ENCODE results near the gene PRM3.
A peak's percentile ranks its signal among the peaks of the same experiment; 100 is the strongest.

Gene PRM3

DNA sequence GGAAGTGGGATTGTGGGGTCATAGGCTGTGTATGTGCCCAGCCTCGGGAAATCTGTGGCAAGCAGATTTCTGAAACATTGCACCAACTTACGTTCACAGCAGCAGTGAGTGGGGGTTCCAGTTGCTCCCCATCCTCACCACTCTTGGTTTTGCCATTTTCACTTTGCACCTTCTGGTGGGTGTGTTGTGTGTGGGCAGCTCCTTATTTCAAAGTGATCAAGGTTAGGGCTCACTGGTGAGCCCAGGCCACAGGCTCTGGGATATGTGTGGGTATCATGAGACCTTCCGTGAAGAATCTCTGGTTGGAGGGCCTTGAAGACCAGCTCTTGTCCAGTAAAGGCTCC, 37.2 kb upstream of the PRM3 start:
- Histone ChIP-seq H3K4me2 (peak overlapping the region; percentile 70), H3K4me1 (ENCODE audit: low read depth, poor library complexity, severe bottlenecking) (peaks cover 77% of the 10 kb centered on the region), H3K27me3 (ENCODE audit: insufficient read depth, low read depth) (no peaks in the 10 kb centered on the region), H3K27ac (peak overlapping the region; percentile 89), H3K79me2 (ENCODE audit: insufficient read depth, low read depth) (no peaks in the 10 kb centered on the region), H2AFZ (ENCODE audit: low read depth) (no peak overlapping the region), H3K36me3 (ENCODE audit: insufficient read depth) (no peaks in the 10 kb centered on the region), H3K9ac (peak overlapping the region; percentile 39; the same call in 1 of the 2 replicates), H4K20me1 (ENCODE audit: insufficient read depth) (no peaks in the 10 kb centered on the region), H3K4me3 (IDR thresholded peaks at IDR 0.05; ENCODE audit: insufficient read depth, low read depth, low read length) (no peak overlapping the region)
- TF ChIP-seq, protein P1, sequence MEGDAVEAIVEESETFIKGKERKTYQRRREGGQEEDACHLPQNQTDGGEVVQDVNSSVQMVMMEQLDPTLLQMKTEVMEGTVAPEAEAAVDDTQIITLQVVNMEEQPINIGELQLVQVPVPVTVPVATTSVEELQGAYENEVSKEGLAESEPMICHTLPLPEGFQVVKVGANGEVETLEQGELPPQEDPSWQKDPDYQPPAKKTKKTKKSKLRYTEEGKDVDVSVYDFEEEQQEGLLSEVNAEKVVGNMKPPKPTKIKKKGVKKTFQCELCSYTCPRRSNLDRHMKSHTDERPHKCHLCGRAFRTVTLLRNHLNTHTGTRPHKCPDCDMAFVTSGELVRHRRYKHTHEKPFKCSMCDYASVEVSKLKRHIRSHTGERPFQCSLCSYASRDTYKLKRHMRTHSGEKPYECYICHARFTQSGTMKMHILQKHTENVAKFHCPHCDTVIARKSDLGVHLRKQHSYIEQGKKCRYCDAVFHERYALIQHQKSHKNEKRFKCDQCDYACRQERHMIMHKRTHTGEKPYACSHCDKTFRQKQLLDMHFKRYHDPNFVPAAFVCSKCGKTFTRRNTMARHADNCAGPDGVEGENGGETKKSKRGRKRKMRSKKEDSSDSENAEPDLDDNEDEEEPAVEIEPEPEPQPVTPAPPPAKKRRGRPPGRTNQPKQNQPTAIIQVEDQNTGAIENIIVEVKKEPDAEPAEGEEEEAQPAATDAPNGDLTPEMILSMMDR (conservative IDR thresholded peaks at IDR 0.05; ENCODE audit: low read depth, low read length): no peak

DNA sequence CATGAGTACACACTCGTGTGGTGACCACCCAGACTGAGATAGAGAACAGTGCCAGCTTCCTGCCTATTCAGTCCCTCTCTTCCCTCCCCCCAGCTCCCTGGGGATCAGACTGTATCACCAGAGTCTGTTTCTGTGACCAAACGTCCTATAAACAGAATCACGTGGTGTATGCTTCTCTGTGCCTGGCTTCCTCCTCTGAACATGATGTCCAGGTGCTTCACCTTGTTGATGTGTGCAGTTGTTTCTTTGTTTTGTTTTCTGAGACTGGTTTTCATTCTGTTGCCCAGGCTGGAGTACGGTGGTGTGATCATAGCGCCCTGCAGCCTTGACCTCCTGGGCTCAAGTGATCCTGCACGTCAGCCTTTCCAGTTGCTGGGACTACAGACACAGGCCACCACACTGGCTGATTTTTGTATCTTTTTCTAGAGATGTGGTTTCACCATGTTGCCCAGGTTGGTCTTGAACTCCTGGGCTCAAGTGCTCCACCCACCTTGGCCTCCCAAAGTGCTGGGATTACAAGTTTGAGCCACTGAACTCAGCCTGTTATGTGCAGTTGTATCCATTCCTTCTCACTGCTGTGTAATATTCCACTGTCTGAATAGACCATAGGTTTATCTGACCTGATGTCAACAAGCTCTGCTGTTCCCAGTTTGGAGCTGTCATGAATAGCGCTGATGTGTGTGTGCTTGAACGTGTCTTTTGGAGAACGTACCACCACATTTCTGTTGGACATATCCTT, 36.6 kb upstream of the PRM3 start:
- Histone ChIP-seq H3K27me3 (ENCODE audit: insufficient read depth, low read depth) (no peaks in the 10 kb centered on the region), H3K36me3 (ENCODE audit: insufficient read depth) (no peaks in the 10 kb centered on the region), H4K20me1 (ENCODE audit: insufficient read depth) (no peaks in the 10 kb centered on the region), H3K4me3 (IDR thresholded peaks at IDR 0.05; ENCODE audit: insufficient read depth, low read depth, low read length) (no peak overlapping the region), H3K79me2 (ENCODE audit: insufficient read depth, low read depth) (no peaks in the 10 kb centered on the region), H3K4me2 (peak overlapping the region; percentile 70), H2AFZ (ENCODE audit: low read depth) (peak overlapping the region; percentile 13; the same call in 1 of the 2 replicates), H3K4me1 (ENCODE audit: low read depth, poor library complexity, severe bottlenecking) (peaks cover 74% of the 10 kb centered on the region), H3K27ac (peak overlapping the region; percentile 89), H3K9ac (peak overlapping the region; percentile 39; the same call in 1 of the 2 replicates)
- TF ChIP-seq, protein P1 (conservative IDR thresholded peaks at IDR 0.05; ENCODE audit: low read depth, low read length): no peak

DNA sequence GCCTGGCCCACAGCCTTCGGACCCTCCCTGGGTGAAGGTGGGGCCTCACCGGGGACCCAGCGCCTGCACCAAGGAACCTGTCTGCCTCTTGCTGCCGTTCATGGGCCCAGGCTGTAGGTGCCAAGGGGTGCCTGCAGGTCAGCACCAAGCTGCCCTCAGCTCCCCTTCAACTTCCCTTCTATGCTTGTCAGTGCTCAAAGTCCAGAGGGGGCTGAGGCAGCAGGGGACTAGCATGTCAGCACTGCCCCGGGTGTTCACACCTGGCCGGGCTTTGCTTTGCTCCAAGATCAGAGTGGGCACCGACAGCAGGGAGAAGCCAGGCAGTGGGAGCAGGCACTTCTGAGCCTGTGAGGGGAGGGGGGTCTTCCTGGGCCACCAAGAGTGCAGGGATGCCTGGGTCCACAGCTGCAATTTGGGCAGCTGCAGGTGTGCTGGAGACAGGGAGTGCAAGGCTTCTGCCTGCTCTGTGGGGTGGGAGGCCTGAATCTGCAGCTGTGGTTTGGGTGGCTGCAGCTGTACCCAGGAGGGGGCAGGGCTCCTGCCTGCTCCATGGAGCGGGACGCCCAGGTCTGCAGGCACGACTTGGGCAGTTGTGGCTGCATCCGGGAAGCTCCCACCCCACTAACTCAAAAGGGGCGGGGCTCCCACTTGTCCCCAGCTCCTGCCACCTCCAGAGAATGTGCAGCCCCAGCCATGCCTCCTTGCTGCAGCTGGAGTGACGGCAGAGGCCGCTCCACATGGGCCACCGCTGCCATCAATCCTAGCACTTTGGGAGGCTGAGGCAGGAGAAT, 35.3 kb upstream of the PRM3 start:
- H3K79me2 ChIP-seq (ENCODE audit: insufficient read depth, low read depth): no peaks in the 10 kb centered on the region
- no peaks in the 10 kb centered on the region; the same call in 1 of the 2 replicates for H3K27me3 ChIP-seq (ENCODE audit: insufficient read depth, low read depth)
- no peak overlapping the region for H3K4me3 ChIP-seq (IDR thresholded peaks at IDR 0.05; ENCODE audit: insufficient read depth, low read depth, low read length)
- H4K20me1 ChIP-seq (ENCODE audit: insufficient read depth): no peaks in the 10 kb centered on the region
- peak overlapping the region; percentile 89 for H3K27ac ChIP-seq
- H3K4me2 ChIP-seq: peak overlapping the region; percentile 70
- TF ChIP-seq, protein P1 (conservative IDR thresholded peaks at IDR 0.05; ENCODE audit: low read depth, low read length): no peak
- no peaks in the 10 kb centered on the region for H3K36me3 ChIP-seq (ENCODE audit: insufficient read depth)
- no peak overlapping the region for H3K9ac ChIP-seq
- H3K4me1 ChIP-seq (ENCODE audit: low read depth, poor library complexity, severe bottlenecking): peaks cover 71% of the 10 kb centered on the region
- no peak overlapping the region for H2AFZ ChIP-seq (ENCODE audit: low read depth)

DNA sequence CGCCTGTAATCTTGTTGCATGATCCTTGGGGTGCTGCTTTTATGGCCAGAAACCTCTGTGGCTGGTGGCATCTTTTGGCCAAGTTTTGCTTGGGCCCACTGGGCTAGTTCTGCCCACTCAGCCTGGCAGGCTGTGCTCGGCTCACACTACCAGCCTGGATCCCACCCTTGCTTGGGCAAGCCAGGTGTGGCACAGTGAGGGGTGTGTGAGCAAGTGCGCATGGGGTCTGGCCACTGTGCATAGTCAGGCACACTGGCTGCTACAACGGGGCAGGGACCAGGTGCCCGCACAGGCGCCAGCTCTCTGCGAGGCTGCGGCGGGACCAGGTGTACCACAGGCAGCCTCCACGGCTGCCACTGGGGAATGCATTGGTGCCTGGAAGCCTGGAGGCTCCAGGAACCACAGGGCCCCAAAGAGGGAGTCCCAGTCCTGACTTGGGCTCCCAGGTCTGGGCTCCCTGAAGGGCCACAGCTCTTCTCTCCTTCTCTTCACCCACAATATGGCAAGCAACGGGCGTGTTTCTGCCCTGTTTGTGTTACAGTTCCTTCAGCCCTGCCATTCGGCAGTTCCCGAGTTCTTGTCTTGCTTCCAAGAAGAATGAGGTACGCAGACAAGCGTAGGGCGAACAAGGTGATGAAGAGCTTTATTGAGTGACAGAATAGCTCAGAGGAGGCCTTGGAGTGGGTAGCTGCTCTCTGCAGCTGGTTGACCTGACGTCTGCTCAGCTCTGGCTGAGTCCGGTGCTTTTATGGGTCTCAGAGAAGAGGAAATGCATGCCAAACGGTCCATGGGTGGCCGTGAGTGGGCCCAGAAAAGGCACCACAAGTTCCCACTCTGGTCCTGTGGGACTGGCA, 34.4 kb upstream of the PRM3 start:
- H3K4me3 ChIP-seq (IDR thresholded peaks at IDR 0.05; ENCODE audit: insufficient read depth, low read depth, low read length): no peak overlapping the region
- H3K27me3 ChIP-seq (ENCODE audit: insufficient read depth, low read depth): no peaks in the 10 kb centered on the region; the same call in 1 of the 2 replicates
- no peaks in the 10 kb centered on the region for H3K36me3 ChIP-seq (ENCODE audit: insufficient read depth)
- H3K4me1 ChIP-seq (ENCODE audit: low read depth, poor library complexity, severe bottlenecking): peaks cover 71% of the 10 kb centered on the region
- peak overlapping the region; percentile 70; the same call in 1 of the 2 replicates for H3K4me2 ChIP-seq
- H2AFZ ChIP-seq (ENCODE audit: low read depth): no peak overlapping the region
- H3K27ac ChIP-seq: peak overlapping the region; percentile 17; the same call in 1 of the 2 replicates
- TF ChIP-seq, protein P1 (conservative IDR thresholded peaks at IDR 0.05; ENCODE audit: low read depth, low read length): no peak
- H4K20me1 ChIP-seq (ENCODE audit: insufficient read depth): no peaks in the 10 kb centered on the region
- H3K9ac ChIP-seq: no peak overlapping the region
- H3K79me2 ChIP-seq (ENCODE audit: insufficient read depth, low read depth): no peaks in the 10 kb centered on the region
